ENCODE measurements around the gene SPATA1. TPM values are rescaled to one million over a fixed set of nuclear protein-coding genes. Genes with fewer than 3 reads are reported as not detected.

Gene SPATA1
- 0.61 and 2.3 TPM in 2 replicates for total RNA-seq

DNA sequence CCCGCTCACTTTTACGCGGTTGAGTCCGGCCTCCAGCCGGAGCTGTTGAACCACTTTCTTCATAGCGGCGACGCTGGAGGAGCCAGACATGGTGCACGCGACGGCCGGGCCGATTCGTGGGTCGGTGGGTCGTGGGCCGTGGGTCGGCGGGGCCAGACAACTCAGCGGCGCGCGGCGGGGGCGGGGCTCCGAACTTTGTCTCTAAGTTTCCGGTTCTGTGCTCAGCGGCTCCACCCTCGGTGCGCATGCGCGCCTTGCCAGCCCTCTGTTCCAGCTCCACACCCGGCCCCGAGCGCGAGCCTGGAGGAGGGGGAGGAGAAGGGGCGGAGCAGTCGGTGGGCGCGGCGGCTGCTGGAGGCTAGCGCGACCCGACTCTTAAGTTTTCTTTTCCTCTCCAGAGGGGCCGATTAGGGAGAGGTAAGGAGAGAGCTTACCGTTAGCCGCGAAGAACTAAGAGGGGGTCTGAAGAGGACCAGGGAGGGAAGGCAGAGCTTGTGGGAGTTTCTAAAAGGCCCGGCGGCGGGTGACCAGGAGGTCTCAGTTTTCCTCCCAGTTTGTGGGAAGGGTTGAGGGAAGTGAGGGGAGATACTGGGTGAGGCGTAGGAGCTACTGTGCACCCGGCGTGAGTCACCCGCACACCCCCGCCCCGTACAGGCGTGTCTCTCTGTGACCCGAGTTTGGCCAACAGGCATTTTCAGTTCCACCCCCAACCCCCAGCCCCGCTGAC is at the start of gene SPATA1, which contains the start of gene GNG5:
Gene SPATA1, plus strand, starts transcription at position 385 of the 727 bp plus-strand sequence. CDS start 9,974 bp downstream, outside the sequence.
Gene GNG5, minus strand, starts transcription at position 580 of the 727 bp plus-strand sequence. Its CDS starts 490 bp downstream, at position 90.

GRCh38 chr1:84478876-84479868 is 27.0 kb upstream of the SPATA1 start, which contains the start of gene RPF1:
RPF1 (plus strand) TSS chr1:84479266; CDS start chr1:84479282, 16 bp downstream.

DNA sequence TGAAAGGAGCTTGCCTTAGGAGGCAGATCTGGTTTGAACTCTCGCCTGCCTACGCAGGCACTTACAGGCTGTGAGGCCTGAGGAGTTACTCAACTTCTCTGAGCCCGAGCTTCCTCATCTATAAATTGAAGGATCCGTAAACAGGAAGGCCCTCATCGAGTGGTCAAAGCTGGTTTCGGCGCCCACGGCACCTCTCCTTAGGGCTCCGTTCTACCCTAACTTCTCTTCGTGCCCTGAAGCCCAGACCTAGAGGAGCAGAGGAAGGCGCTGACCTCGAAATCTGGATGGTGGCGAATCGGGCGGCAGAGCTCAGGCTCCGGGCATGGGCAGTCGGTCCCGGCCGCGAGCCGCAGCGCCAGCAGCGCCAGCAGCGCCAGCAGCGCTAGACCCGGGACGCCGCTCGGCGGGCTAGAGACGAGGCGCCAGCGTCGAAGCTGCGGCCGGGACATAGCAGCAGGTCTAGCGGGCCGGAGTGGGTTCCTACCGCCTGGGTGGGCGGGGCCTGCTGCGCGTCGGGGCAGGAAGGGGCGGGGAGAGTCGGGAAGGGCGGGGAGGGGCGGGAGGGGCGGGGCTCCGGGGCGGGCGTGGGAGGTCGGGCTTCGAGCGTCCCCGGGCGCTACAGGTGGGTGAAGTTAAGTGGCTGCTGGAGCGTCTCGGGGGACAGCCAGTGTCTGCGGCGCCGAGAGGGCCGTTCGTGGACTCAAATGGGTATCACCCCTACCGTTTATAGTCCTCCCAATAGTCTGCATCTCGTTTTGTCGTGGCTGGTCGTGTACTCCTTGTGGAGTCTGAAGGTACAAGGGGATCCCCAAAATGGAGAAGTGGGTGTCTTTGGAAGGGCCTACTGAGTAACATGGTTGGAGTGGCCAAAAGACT is 68.0 kb downstream of the SPATA1 start, which contains the start of gene CTBS:
Gene CTBS, minus strand, starts transcription at position 474 of the 876 bp plus-strand sequence. Its CDS starts 25 bp downstream, at position 449.

Other genes starting within 250 kb of the SPATA1 start
- gene SAMD13, start 204.7 kb upstream of the SPATA1 start, total RNA-seq: 0.49 and 0.97 TPM in 2 replicates
- not detected in 2 replicates for gene DNASE2B, start 107.9 kb upstream of the SPATA1 start, total RNA-seq
- 23.4 and 25.0 TPM in 2 replicates for gene RPF1, start 27.1 kb upstream of the SPATA1 start, total RNA-seq
- gene GNG5, start 195 bp downstream of the SPATA1 start, total RNA-seq: 10.4 and 12.8 TPM in 2 replicates
- 13.0 and 16.5 TPM in 2 replicates for gene CTBS, start 68.1 kb downstream of the SPATA1 start, total RNA-seq
- 6.6 and 6.8 TPM in 2 replicates for gene SSX2IP, start 184.1 kb downstream of the SPATA1 start, total RNA-seq

All from hair follicle dermal papilla cell (primary cell).